Body of pancreas (tissue), 4 donors: Measurements from ENCODE around the gene EML6.

Source experiments
- CTCF ChIP-seq, 7 experiments: fragments of 450-650 bp in 4 of 7; fragments of 200-600 bp in 3 of 7; sonication (generic) in 3 of 7; IDR thresholded peaks; one replicate each; pipeline ENCODE4 v1.5.1; 2016 to 2019; ENCODE audit warnings: antibody characterized with exemption in 7 of 7
- POLR2A ChIP-seq, 3 donors: fragments of 450-650 bp; IDR thresholded peaks; one replicate each; pipeline ENCODE4 v1.6.1; 2016; ENCODE audit warnings: antibody characterized with exemption in 3 of 3, mild to moderate bottlenecking in 2 of 3

GRCh38 chr2:54999182-54999581, 275.7 kb downstream of the EML6 start:
- TF ChIP-seq CTCF (IDR thresholded peaks at IDR 0.05) = no peak
- no peak for TF ChIP-seq POLR2A (IDR thresholded peaks at IDR 0.05)
